Uterus (tissue), 2 donors: ENCODE results near the gene SEMA3E.

ENCODE experiments used
- POLR2A ChIP-seq, 2 donors: fragments of 450-650 bp; IDR thresholded peaks; one replicate each; pipeline ENCODE4 v1.6.1; 2016; ENCODE audit warnings: antibody characterized with exemption in 2 of 2, mild to moderate bottlenecking in 1 of 2, moderate library complexity in 1 of 2
- TF ChIP-seq, protein P1 (sequence below), 4 experiments: fragments of 200-600 bp in 2 of 4; fragments of 450-650 bp in 2 of 4; sonication (generic) in 2 of 4; IDR thresholded peaks; one replicate each; pipeline ENCODE4 v1.5.1; 2016 to 2019; ENCODE audit warnings: antibody characterized with exemption in 4 of 4, mild to moderate bottlenecking in 2 of 4, moderate library complexity in 1 of 4

DNA sequence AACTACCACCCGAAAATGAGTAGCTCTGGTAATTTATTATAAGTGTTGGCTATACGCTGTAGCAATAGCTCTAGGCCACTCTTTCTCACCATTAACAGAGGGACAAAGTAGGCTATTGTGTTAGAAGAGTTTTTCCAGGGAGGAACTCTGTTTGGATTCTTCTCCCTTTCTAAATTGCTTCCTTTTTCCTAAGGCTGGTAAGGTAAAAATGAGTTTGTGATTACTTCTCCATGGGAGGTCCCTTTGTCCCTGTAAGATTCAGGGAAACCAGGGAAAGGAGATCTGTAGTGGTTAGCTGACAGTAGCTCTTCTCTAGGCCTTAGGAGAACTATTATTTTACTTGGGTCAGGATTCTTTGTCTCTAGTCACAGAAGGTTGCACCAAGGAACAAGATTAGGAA lies 23.2 kb upstream of the SEMA3E start:
- TF ChIP-seq, protein P1, sequence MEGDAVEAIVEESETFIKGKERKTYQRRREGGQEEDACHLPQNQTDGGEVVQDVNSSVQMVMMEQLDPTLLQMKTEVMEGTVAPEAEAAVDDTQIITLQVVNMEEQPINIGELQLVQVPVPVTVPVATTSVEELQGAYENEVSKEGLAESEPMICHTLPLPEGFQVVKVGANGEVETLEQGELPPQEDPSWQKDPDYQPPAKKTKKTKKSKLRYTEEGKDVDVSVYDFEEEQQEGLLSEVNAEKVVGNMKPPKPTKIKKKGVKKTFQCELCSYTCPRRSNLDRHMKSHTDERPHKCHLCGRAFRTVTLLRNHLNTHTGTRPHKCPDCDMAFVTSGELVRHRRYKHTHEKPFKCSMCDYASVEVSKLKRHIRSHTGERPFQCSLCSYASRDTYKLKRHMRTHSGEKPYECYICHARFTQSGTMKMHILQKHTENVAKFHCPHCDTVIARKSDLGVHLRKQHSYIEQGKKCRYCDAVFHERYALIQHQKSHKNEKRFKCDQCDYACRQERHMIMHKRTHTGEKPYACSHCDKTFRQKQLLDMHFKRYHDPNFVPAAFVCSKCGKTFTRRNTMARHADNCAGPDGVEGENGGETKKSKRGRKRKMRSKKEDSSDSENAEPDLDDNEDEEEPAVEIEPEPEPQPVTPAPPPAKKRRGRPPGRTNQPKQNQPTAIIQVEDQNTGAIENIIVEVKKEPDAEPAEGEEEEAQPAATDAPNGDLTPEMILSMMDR (IDR thresholded peaks at IDR 0.05), result no peak
- no peak for TF ChIP-seq POLR2A (IDR thresholded peaks at IDR 0.05)
